Measurements from ENCODE around the gene MLYCD. TPM values are rescaled to one million over a fixed set of nuclear protein-coding genes. Genes with fewer than 3 reads are reported as not detected.

MLYCD gene
- total and polyA plus RNA-seq, 2 experiments from 2014 or later: 9.3 to 10.6 TPM

DNA sequence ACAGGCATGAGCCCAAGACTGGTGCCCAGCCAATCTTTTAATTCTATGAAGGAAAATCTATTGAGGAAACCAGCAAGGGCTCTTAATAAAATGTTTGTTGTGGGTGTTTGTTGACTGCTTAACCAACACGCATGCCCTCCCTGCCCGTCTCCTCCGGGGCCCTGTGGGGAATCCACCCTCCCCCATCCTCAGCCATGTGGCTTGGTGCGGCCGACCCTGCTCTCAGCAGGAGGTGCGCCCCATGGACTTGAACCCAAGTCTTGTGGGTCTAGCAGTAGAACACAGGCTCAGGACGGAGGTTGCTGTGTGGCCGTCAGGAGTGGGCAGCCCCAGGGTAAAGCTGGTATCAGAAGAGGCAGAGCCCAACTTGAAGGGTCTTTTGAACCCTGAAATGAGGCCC, 45.1 kb upstream of the MLYCD start:
- TF ChIP-seq, protein P1, sequence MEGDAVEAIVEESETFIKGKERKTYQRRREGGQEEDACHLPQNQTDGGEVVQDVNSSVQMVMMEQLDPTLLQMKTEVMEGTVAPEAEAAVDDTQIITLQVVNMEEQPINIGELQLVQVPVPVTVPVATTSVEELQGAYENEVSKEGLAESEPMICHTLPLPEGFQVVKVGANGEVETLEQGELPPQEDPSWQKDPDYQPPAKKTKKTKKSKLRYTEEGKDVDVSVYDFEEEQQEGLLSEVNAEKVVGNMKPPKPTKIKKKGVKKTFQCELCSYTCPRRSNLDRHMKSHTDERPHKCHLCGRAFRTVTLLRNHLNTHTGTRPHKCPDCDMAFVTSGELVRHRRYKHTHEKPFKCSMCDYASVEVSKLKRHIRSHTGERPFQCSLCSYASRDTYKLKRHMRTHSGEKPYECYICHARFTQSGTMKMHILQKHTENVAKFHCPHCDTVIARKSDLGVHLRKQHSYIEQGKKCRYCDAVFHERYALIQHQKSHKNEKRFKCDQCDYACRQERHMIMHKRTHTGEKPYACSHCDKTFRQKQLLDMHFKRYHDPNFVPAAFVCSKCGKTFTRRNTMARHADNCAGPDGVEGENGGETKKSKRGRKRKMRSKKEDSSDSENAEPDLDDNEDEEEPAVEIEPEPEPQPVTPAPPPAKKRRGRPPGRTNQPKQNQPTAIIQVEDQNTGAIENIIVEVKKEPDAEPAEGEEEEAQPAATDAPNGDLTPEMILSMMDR (IDR thresholded peaks at IDR 0.05; ENCODE audit: low read depth, low read length): no peak
- Histone ChIP-seq H3K9me3 (ENCODE audit: low read depth) (no peaks in the 10 kb centered on the region), H3K4me1 (ENCODE audit: low read depth) (no peaks in the 10 kb centered on the region), H3K27me3 (no peaks in the 10 kb centered on the region), H3K27ac (no peak overlapping the region), H3K4me3 (no peak overlapping the region), H3K36me3 (no peaks in the 10 kb centered on the region)
- DNase-seq (ENCODE audit: low read depth in 1 of 2, low spot score in 1 of 2): no peak

DNA sequence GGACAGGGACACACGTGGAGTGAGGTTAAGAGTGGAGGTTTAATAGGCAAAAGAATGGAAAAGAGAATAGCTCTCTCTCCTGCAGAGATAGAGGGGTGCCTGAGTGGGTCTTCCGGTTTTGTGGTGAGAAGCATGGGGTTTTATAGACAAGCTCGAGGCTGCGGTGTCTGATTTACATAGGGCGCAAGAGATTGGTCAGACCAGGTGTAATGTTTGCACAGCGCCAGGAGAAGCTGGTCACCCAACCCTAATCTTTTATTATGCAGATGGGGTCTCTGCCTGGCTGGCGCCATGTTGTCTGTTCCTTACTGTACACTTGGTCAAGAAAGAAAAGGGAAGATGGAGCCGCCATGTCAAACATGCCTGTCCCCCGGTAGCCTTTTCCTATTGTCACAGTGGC, 44.5 kb upstream of the MLYCD start:
- Histone ChIP-seq H3K4me1 (ENCODE audit: low read depth) (no peaks in the 10 kb centered on the region), H3K36me3 (no peaks in the 10 kb centered on the region), H3K27me3 (no peaks in the 10 kb centered on the region), H3K4me3 (no peak overlapping the region), H3K9me3 (ENCODE audit: low read depth) (no peaks in the 10 kb centered on the region), H3K27ac (no peak overlapping the region)
- no peak for DNase-seq (ENCODE audit: low read depth in 1 of 2, low spot score in 1 of 2)
- TF ChIP-seq, protein P1 (IDR thresholded peaks at IDR 0.05; ENCODE audit: low read depth, low read length): no peak

DNA sequence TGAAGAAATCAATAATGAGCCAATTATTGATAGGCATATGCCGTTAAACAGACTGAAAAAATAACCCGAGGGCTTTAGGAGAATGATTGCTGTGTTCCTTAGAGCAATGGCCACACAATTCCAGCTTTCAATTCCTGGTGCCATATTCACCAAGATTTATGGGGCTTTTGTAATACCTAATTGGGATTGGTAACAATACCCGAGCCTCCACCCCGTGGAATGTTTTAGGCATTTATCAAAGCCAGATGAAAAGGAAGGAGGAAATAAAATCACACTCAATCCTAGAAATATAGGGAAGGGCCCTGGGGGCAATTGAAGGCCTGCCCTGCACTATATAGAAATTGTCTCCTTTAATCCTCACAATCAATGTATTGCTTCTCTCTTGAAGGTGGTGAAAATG, 42.1 kb upstream of the MLYCD start:
- no peak overlapping the region for H3K27ac ChIP-seq
- no peak for DNase-seq (ENCODE audit: low read depth in 1 of 2, low spot score in 1 of 2)
- H3K36me3 ChIP-seq: no peaks in the 10 kb centered on the region
- TF ChIP-seq, protein P1 (IDR thresholded peaks at IDR 0.05; ENCODE audit: low read depth, low read length): no peak
- no peaks in the 10 kb centered on the region for H3K27me3 ChIP-seq
- no peaks in the 10 kb centered on the region for H3K9me3 ChIP-seq (ENCODE audit: low read depth)
- no peaks in the 10 kb centered on the region for H3K4me1 ChIP-seq (ENCODE audit: low read depth)
- no peak overlapping the region for H3K4me3 ChIP-seq

DNA sequence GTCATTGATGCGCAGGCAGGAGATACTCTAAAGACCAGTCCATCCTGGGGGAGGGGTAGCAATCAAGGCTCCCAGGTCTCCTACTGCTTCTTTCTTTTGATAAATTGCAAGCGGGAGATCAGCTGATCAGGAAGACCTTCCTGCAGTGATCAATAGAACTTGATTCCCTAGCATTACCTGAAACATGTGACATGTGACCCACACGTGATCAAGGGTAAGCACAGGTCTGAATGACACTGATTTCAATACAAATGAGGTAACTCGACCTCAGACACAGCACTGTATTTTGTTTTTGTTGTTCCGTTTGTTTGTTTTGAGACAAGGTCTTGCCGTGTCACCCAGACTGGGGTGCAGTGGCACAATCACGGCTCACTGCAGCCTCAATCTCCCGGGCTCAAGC, 39.6 kb upstream of the MLYCD start:
- Histone ChIP-seq H3K9me3 (ENCODE audit: low read depth) (no peaks in the 10 kb centered on the region), H3K36me3 (no peaks in the 10 kb centered on the region), H3K27me3 (no peaks in the 10 kb centered on the region), H3K4me3 (no peak overlapping the region), H3K27ac (no peak overlapping the region), H3K4me1 (ENCODE audit: low read depth) (no peaks in the 10 kb centered on the region)
- TF ChIP-seq, protein P1 (IDR thresholded peaks at IDR 0.05; ENCODE audit: low read depth, low read length): no peak
- no peak for DNase-seq (ENCODE audit: low read depth in 1 of 2, low spot score in 1 of 2)

DNA sequence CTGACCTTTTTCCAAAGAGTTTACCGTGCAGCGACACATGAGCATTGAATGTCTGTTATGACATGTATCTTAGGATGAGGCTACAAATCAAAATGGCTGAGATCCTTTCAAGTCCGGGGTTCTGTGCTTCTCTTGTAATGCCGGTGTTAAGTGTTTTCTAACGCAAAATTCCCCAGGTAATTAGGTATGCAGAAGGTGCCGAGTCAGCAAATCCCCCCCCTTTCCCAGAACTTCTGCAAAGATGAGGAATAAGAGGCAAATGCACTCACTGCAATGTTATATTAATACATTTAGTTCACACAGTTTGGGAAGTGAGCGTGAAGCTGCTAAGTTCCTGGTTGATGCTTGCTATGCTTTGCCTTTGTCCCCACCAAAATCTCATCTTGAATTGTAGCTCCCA, 36.3 kb upstream of the MLYCD start:
- no peaks in the 10 kb centered on the region for H3K4me1 ChIP-seq (ENCODE audit: low read depth)
- no peaks in the 10 kb centered on the region for H3K9me3 ChIP-seq (ENCODE audit: low read depth)
- no peaks in the 10 kb centered on the region for H3K27me3 ChIP-seq
- H3K27ac ChIP-seq: no peak overlapping the region
- TF ChIP-seq, protein P1 (IDR thresholded peaks at IDR 0.05; ENCODE audit: low read depth, low read length): no peak
- no peak overlapping the region for H3K4me3 ChIP-seq
- no peaks in the 10 kb centered on the region for H3K36me3 ChIP-seq
- DNase-seq (ENCODE audit: low read depth in 1 of 2, low spot score in 1 of 2): no peak

DNA sequence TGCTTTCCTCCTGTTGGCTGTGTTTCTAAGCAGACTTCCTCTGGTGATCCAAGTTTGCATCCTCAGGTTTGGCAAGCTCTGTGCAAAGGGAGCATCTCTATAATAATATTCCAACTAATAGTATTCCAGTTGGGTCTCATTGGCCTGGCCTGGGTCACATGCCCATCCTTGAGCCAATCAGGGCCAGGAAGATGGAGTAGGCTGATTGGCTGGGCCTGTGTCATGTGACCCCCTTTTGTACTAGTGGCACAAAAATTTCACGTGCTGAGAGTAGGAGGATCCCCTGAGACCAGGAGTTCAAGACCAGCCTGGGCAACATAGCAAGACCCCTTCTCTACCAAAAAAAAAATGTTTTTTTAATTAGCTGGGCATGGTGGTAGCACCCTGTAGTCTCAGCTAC, 35.2 kb upstream of the MLYCD start:
- TF ChIP-seq, protein P1 (IDR thresholded peaks at IDR 0.05; ENCODE audit: low read depth, low read length): no peak
- Histone ChIP-seq H3K4me3 (no peak overlapping the region), H3K27me3 (no peaks in the 10 kb centered on the region), H3K27ac (no peak overlapping the region), H3K9me3 (ENCODE audit: low read depth) (no peaks in the 10 kb centered on the region), H3K4me1 (ENCODE audit: low read depth) (no peaks in the 10 kb centered on the region), H3K36me3 (no peaks in the 10 kb centered on the region)
- no peak for DNase-seq (ENCODE audit: low read depth in 1 of 2, low spot score in 1 of 2)
